AG10803 (cell line): ENCODE results near the gene RNF8.
"Not testable (repeated sequence)": the region's sequence is repeated elsewhere in the genome, so short reads cannot be mapped to it uniquely, and the experiment has no call there.

ENCODE experiments used
- DNase-seq: peaks from one replicate; pipeline ENCODE4 v3.0.0; 2010; ENCODE audit warnings: low read depth
- H3K4me3 ChIP-seq: 2 replicates; pipeline ENCODE4 v1.5.1; 2011; ENCODE audit warnings: mild to moderate bottlenecking, low read length, control low read depth
- CTCF ChIP-seq: conservative IDR thresholded peaks from 2 replicates; pipeline ENCODE4 v1.5.1; 2011; ENCODE audit warnings: mild to moderate bottlenecking, low read length, control low read depth, inconsistent platforms

The RNF8 gene

DNA sequence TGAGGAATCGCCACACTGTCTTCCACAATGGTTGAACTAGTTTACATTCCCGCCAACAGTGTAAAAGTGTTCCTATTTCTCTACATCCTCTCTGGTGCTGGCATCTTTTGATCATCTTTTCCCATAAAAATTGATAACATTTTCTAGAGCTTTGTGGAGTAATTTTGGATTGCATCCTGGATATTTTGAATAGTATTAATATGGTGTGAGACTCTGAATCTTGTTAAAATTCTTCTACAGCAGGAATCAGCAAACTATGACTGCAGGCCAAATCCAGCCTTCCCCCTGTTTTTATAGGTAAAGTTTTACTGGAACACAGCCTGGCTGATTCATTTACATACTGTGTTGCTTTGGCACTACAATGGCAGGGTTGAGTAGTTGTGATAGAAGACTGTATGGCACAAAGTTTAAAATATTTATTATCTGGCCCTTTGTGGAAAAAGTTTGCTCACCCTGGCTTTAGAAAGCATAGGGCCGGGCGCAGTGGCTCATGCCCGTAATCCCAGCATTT lies 15.0 kb upstream of the RNF8 start:
- TF ChIP-seq CTCF: no peak
- no peak overlapping the region for H3K4me3 ChIP-seq
- DNase-seq: no peak

- H3K4me3 ChIP-seq: no peak overlapping the region
- TF ChIP-seq CTCF: no peak
- DNase-seq: peak; percentile 15
These were observed 13.8 kb upstream of the RNF8 start for GRCh38 chr6:37339741-37340638.

DNA sequence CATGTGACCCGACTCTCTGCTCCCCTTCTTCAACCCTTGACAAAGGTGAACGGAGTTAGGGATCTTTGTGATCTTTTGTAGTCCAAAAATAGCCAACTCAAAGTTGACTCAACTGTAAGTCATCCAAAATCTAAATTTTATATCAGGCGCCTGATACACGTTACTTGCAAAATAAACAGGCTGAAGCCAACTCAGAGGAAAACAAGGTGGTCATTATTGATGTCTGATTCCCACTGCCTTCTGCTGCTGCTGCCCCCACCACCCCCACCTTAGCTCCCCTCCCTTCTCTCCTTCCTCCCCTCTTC lies 13.2 kb upstream of the RNF8 start:
- no peak for DNase-seq
- TF ChIP-seq CTCF: no peak

DNA sequence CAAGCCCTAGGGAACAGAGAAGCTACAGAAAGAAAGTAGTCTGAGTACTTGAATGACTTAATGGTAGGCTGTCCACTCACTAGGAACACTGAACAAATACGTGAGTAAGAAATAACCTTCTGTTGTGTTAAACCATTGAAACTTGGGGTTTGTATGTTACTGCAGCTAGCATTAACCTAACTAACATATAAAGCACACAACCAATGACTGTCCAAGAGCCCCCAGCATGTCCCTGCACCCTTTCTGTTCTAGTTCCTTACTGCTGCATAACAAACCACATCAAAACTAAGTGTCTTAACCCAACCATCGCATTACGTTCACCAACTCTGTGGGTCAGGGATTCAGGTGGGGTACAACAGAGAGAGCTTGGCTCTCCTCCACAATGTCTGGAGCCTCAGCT lies 10.5 kb upstream of the RNF8 start:
- no peak for DNase-seq
- no peak for TF ChIP-seq CTCF
- no peak overlapping the region for H3K4me3 ChIP-seq

More for the DNA sequence above, 13.2 kb upstream of the RNF8 start:
- no peak overlapping the region for H3K4me3 ChIP-seq

DNA sequence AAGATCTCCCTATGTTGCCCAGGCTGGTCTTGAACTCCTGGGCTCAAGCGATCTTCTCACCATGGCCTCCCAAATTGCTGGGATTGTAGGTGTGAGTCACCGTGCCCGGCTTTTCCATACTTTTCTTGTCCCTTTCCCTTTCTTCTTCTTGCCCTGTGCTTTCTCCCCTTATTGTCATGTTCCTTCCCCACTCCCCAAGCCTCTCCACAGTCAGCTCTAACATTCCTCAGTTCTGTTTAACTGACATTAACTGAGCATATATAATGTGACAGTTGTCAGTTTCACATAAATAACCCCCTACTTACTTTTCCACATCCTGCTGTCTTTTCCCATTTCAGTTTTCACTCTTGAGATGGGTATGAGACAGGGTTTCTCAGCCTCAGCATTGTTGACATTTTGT lies 9.5 kb upstream of the RNF8 start:
- no peak for TF ChIP-seq CTCF
- no peak overlapping the region for H3K4me3 ChIP-seq
- DNase-seq: no peak

- not testable (repeated sequence) for DNase-seq, H3K4me3 ChIP-seq
These were observed 8.0 kb upstream of the RNF8 start for GRCh38 chr6:37345804-37346203.

DNA sequence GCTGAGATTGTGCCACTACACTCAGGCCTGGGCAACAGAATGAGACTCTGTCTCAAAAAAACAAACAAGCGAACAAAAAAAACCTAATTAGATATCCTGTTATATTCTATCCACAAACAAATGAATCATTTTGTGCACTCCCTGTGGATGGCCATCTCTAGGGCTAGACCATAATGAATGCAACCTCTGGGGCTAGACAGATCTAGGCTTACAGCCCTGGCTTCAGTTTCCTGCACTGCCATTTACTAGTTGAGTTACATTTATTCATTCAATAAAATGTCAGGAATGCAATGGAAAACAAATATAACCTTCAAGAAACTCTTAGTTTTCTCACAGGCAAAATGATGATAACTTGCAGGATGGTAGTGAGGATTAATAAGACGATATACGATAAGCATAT lies 6.6 kb upstream of the RNF8 start:
- no peak for DNase-seq
- TF ChIP-seq CTCF: no peak
- no peak overlapping the region for H3K4me3 ChIP-seq

GRCh38 chr6:37347670-37348111 lies 6.1 kb upstream of the RNF8 start:
- H3K4me3 ChIP-seq: no peak overlapping the region
- no peak for DNase-seq
- no peak for TF ChIP-seq CTCF
